HL-60 (cell line): ENCODE measurements around the gene MTMR12.

ENCODE experiments used
- POLR2AphosphoS5 ChIP-seq: IDR thresholded peaks from 2 replicates; pipeline ENCODE4 v1.6.1; 2012; ENCODE audit warnings: low read depth
- SPI1 ChIP-seq: IDR thresholded peaks from 2 replicates; pipeline ENCODE4 v1.6.1; 2012; ENCODE audit warnings: low read depth, mild to moderate bottlenecking, borderline replicate concordance
- TF ChIP-seq, protein P1 (sequence below): IDR thresholded peaks from one replicate; pipeline ENCODE4 v1.5.1; 2011; ENCODE audit warnings: low read length, control low read depth, inconsistent platforms; ENCODE audit not compliant: insufficient read depth

DNA sequence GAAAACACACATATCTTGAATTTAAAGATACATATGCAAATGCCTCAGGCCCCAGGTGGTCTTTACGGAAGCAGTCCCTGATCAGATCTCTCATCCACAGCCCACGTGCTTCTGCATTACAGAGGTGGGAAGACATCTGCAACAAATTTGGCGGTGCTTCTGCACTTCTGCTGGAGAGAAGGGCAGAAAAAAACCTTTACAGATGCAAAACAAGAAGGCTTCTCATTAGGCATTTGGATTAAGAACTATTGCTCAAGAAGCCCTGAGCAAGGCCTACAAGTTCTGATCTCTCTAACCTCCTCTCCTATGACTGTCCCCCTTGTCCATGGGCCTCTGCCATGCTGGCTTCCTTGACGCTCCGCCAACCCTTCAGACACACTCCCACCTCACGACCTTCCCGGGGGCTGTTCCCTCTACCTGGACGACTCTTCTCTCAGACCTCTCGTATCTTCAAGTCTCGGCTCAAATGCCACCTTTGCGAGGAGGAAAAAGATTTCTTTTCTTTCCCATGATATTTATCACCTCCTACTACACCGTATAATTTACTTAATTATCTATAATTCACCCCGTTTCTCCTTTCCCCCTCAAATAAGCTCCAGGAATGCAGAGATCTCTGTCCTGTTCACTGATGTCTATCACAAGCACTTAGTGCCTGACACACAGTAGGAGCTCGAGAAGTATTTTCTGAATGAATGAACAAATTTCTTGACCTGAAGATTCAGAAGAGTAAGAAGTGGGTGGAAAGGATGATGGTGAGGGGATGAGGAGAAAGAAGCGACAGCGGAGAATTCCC is 1.1 kb downstream of the MTMR12 start:
- TF ChIP-seq POLR2AphosphoS5 (no peak), SPI1 (no peak)
- TF ChIP-seq, protein P1, sequence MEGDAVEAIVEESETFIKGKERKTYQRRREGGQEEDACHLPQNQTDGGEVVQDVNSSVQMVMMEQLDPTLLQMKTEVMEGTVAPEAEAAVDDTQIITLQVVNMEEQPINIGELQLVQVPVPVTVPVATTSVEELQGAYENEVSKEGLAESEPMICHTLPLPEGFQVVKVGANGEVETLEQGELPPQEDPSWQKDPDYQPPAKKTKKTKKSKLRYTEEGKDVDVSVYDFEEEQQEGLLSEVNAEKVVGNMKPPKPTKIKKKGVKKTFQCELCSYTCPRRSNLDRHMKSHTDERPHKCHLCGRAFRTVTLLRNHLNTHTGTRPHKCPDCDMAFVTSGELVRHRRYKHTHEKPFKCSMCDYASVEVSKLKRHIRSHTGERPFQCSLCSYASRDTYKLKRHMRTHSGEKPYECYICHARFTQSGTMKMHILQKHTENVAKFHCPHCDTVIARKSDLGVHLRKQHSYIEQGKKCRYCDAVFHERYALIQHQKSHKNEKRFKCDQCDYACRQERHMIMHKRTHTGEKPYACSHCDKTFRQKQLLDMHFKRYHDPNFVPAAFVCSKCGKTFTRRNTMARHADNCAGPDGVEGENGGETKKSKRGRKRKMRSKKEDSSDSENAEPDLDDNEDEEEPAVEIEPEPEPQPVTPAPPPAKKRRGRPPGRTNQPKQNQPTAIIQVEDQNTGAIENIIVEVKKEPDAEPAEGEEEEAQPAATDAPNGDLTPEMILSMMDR, result no peak
